WERI-Rb-1 (cell line): Measurements from ENCODE around the gene ZDHHC4.

Source experiments
- DNase-seq: peaks from one replicate; pipeline ENCODE4 v3.0.0-alpha.2; 2020
- H3K27ac ChIP-seq: fragments of 250-450 bp; sonication (Bioruptor Pico); 2 replicates; pipeline ENCODE4 v1.5.1; 2020; ENCODE audit warnings: mild to moderate bottlenecking, moderate library complexity
- H3K27me3 ChIP-seq: fragments of 250-450 bp; sonication (Bioruptor Pico); 2 replicates; pipeline ENCODE4 v1.5.1; 2021; ENCODE audit warnings: mild to moderate bottlenecking, low read depth, moderate library complexity; ENCODE audit not compliant: insufficient read depth, severe bottlenecking
- H3K36me3 ChIP-seq: fragments of 250-450 bp; sonication (Bioruptor Pico); 2 replicates; pipeline ENCODE4 v1.5.1; 2020; ENCODE audit warnings: mild to moderate bottlenecking, moderate library complexity
- H3K4me3 ChIP-seq: 2 replicates; pipeline ENCODE4 v1.5.1; 2011; ENCODE audit warnings: low read depth, mild to moderate bottlenecking, control low read depth, low read length
- H3K9me3 ChIP-seq: fragments of 250-450 bp; sonication (Bioruptor Pico); 2 replicates; pipeline ENCODE4 v1.5.1; 2021; ENCODE audit warnings: mild to moderate bottlenecking, moderate library complexity; ENCODE audit not compliant: severe bottlenecking
- CTCF ChIP-seq: IDR thresholded peaks from 2 replicates; pipeline ENCODE4 v1.5.1; 2011; ENCODE audit warnings: low read depth, mild to moderate bottlenecking, control low read depth, inconsistent platforms, low read length

Gene ZDHHC4

GRCh38 chr7:6619961-6620360, 42.7 kb downstream of the ZDHHC4 start:
- H3K27me3 ChIP-seq: no peaks in the 10 kb centered on the region
- H3K27ac ChIP-seq: no peak overlapping the region
- TF ChIP-seq CTCF: no peak
- H3K4me3 ChIP-seq: no peak overlapping the region
- no peak for DNase-seq
- H3K36me3 ChIP-seq: peaks cover 53% of the 10 kb centered on the region
- no peaks in the 10 kb centered on the region for H3K9me3 ChIP-seq

- Histone ChIP-seq H3K36me3 (peaks cover 57% of the 10 kb centered on the region), H3K9me3 (no peaks in the 10 kb centered on the region), H3K27ac (no peak overlapping the region), H3K27me3 (no peaks in the 10 kb centered on the region), H3K4me3 (no peak overlapping the region)
- DNase-seq: no peak
- no peak for TF ChIP-seq CTCF
Measured at GRCh38 chr7:6621195-6622133, 44.2 kb downstream of the ZDHHC4 start.

- no peak for DNase-seq
- no peak for TF ChIP-seq CTCF
- Histone ChIP-seq H3K9me3 (no peaks in the 10 kb centered on the region), H3K27ac (no peak overlapping the region), H3K36me3 (peaks cover 55% of the 10 kb centered on the region), H3K4me3 (no peak overlapping the region), H3K27me3 (no peaks in the 10 kb centered on the region)
Measured at GRCh38 chr7:6622134-6622710, 45.0 kb downstream of the ZDHHC4 start.

GRCh38 chr7:6623589-6624245, 46.5 kb downstream of the ZDHHC4 start:
- no peak for DNase-seq
- no peaks in the 10 kb centered on the region for H3K9me3 ChIP-seq
- no peak overlapping the region for H3K4me3 ChIP-seq
- no peak overlapping the region for H3K27ac ChIP-seq
- no peaks in the 10 kb centered on the region for H3K27me3 ChIP-seq
- H3K36me3 ChIP-seq: peaks cover 48% of the 10 kb centered on the region
- TF ChIP-seq CTCF: no peak

GRCh38 chr7:6624246-6624611, 47.0 kb downstream of the ZDHHC4 start:
- TF ChIP-seq CTCF: no peak
- no peak overlapping the region for H3K4me3 ChIP-seq

More at GRCh38 chr7:6624246-6624611, 47.0 kb downstream of the ZDHHC4 start:
- no peak for DNase-seq
- Histone ChIP-seq H3K9me3 (no peaks in the 10 kb centered on the region), H3K36me3 (peaks cover 48% of the 10 kb centered on the region), H3K27ac (no peak overlapping the region), H3K27me3 (no peaks in the 10 kb centered on the region)
